Activated CD8-positive, alpha-beta T cell treated with anti-CD3 and anti-CD28 coated beads for 36 hours (primary cell): ENCODE results near the gene CCDC87. TPM values are rescaled to one million over a fixed set of nuclear protein-coding genes. Genes with fewer than 3 reads are reported as not detected.
"Not testable (repeated sequence)": the region's sequence is repeated elsewhere in the genome, so short reads cannot be mapped to it uniquely, and the experiment has no call there.

ENCODE experiments used
- ATAC-seq: fragments of 200-7000 bp; cut with Tn5 transposase; one replicate; pipeline ENCODE4 v1.10.0; 2021; ENCODE audit warnings: mild to moderate bottlenecking, moderate library complexity
- CTCF ChIA-PET: fragments of 350-600 bp; sonication (Branson Sonifier 250); formaldehyde crosslinking; loops from one replicate; lab custom pipeline; 2021; ENCODE audit warnings: antibody characterized with exemption; lab: Charles Lee
- POLR2A ChIA-PET: fragments of 350-600 bp; sonication (Branson Sonifier 250); formaldehyde crosslinking; loops from one replicate; lab custom pipeline; 2021; ENCODE audit warnings: antibody characterized with exemption; lab: Charles Lee
- DNase-seq: peaks from one replicate; pipeline ENCODE4 v3.0.0-alpha.2; 2020
- H3K27ac Mint-ChIP-seq: one replicate; pipeline ENCODE4 v1.8.0; 2021; ENCODE audit warnings: mild to moderate bottlenecking, mixed read lengths
- H3K27me3 Mint-ChIP-seq: one replicate; pipeline ENCODE4 v1.8.0; 2021; ENCODE audit warnings: mixed read lengths
- H3K36me3 Mint-ChIP-seq: one replicate; pipeline ENCODE4 v1.8.0; 2021; ENCODE audit warnings: low read depth, mixed read lengths
- H3K4me1 Mint-ChIP-seq: one replicate; pipeline ENCODE4 v1.8.0; 2021; ENCODE audit warnings: low read depth, mixed read lengths
- H3K4me3 Mint-ChIP-seq: one replicate; pipeline ENCODE4 v1.8.0; 2021; ENCODE audit warnings: mild to moderate bottlenecking, moderate library complexity, mixed read lengths
- H3K9me3 Mint-ChIP-seq: one replicate; pipeline ENCODE4 v1.8.0; 2021; ENCODE audit warnings: mixed read lengths
- intact Hi-C: fragments of 100-400 bp; cut with micrococcal nuclease; formaldehyde crosslinking; loops from one replicate; pipeline ENCODE4 v1.10.0; 2022
- total RNA-seq, 2 experiments: library from RNA; stranded (reverse); gene quantifications; one replicate each; pipeline ENCODE4 v1.2.3, GENCODE V29; 2021
- TF ChIP-seq, protein P1 (sequence below): fragments of 200-600 bp; IDR thresholded peaks from one replicate; pipeline ENCODE4 v1.8.0; 2022; ENCODE audit warnings: antibody characterized with exemption, mild to moderate bottlenecking

CCDC87 gene
- total RNA-seq, 2 experiments from 2014 or later = 0.14 to 0.27 TPM

DNA sequence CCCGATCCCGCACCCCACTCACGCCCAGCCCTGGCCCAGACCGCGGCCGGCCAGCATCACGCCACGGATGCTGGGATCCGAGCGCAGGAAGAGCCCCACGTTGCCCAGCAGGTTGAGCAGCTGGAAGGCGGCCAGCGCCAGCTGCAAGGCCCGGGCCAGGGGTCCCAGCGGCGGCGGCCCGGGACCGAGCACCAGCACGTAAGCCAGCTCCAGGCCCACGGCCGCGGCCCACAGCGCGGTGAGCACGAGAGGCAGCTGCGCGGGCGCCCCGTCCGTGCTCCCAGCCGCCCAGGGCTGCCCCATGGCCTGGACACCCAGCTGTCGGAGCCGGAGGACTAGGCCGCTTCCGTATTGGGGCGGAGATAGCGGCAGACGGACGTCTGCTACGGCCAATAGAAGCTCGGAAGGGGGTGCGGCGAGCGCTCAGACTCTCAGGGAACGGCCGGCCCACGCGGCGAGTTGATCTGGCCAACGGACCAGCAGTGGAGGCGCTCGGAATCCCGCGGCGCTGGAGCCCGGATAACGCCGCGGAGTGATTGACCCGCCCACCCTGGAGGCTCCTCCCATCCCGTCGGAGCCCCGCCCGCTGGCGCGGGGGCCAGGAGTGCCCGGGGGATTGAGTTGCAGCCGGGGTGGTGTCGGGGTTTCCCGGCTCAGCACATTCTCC, 47.0 kb downstream of the CCDC87 start, which contains the start of gene ZDHHC24:
TSS of gene ZDHHC24 (minus strand) at position 348 of the 667 bp plus-strand sequence. CDS start at position 303, 45 bp downstream.
- Mint-ChIP-seq H3K9me3 (no peaks in the 10 kb centered on the region), H3K27ac (peak within 1 kb of the TSS; percentile 83), H3K4me1 (peaks cover 17% of the 10 kb centered on the region), H3K27me3 (no peaks in the 10 kb centered on the region), H3K4me3 (peak within 1 kb of the TSS; percentile 85), H3K36me3 (peaks cover 10% of the 10 kb centered on the region)
- ATAC-seq = peak; percentile 90
- TF ChIP-seq, protein P1, sequence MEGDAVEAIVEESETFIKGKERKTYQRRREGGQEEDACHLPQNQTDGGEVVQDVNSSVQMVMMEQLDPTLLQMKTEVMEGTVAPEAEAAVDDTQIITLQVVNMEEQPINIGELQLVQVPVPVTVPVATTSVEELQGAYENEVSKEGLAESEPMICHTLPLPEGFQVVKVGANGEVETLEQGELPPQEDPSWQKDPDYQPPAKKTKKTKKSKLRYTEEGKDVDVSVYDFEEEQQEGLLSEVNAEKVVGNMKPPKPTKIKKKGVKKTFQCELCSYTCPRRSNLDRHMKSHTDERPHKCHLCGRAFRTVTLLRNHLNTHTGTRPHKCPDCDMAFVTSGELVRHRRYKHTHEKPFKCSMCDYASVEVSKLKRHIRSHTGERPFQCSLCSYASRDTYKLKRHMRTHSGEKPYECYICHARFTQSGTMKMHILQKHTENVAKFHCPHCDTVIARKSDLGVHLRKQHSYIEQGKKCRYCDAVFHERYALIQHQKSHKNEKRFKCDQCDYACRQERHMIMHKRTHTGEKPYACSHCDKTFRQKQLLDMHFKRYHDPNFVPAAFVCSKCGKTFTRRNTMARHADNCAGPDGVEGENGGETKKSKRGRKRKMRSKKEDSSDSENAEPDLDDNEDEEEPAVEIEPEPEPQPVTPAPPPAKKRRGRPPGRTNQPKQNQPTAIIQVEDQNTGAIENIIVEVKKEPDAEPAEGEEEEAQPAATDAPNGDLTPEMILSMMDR = no peak
- DNase-seq = peak; percentile 96
- intact Hi-C loops = loop anchor here (10.0 kb wide), 2 partner anchors 61 to 129 kb away; partner anchors contain the start of genes DPP3 and RBM4B
- ChIA-PET CTCF (interaction anchor here (0.8 to 2.8 kb wide), 9 partner anchors 13 to 160 kb away, joined by 3 to 23 read pairs (median 4); partner anchors contain the start of genes BBS1, CCDC87, CCS and DPP3), POLR2A (interaction anchor here (0.6 to 2.5 kb wide), 11 partner anchors 13 to 132 kb away, joined by 3 to 21 read pairs (median 3); partner anchors contain the start of genes MRPL11, RBM14, RBM4 and RBM4B)

DNA sequence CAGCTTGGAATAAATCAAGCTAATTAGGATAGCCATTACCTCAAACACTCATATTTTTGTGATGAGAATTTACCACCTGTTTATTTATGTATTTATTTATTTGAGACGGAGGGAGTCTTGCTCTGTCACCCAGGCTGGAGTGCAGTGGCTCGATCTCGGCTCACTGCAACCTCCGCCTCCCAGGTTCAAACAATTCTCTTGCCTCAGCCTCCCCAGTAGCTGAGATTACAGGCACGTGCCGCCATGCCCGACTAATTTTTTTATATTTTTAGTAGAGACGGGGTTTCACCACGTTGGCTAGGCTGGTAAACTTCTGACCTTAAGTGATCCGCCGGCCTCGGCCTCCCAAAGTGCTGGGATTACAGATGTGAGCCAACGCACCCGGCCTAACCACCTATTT, 47.9 kb downstream of the CCDC87 start:
- CTCF ChIA-PET = interaction anchor here (1.2 to 2.8 kb wide), 5 partner anchors 34 to 159 kb away, joined by 3 to 23 read pairs (median 4); partner anchors contain the start of genes BBS1, CCDC87, CCS and RBM4B
- POLR2A ChIA-PET = interaction anchor here (0.6 to 2.5 kb wide), 6 partner anchors 35 to 184 kb away, joined by 3 to 21 read pairs (median 3); partner anchors contain the start of genes RBM4 and RBM4B
- H3K27ac Mint-ChIP-seq = peak overlapping the region; percentile 83
- intact Hi-C loops = loop anchor here (10.0 kb wide), 2 partner anchors 60 to 130 kb away; partner anchors contain the start of genes DPP3 and RBM4B
- peak overlapping the region; percentile 85 for H3K4me3 Mint-ChIP-seq
- peaks cover 10% of the 10 kb centered on the region for H3K36me3 Mint-ChIP-seq
- not testable (repeated sequence) for H3K9me3 Mint-ChIP-seq, DNase-seq, ATAC-seq, H3K27me3 Mint-ChIP-seq
- peaks cover 17% of the 10 kb centered on the region for H3K4me1 Mint-ChIP-seq

DNA sequence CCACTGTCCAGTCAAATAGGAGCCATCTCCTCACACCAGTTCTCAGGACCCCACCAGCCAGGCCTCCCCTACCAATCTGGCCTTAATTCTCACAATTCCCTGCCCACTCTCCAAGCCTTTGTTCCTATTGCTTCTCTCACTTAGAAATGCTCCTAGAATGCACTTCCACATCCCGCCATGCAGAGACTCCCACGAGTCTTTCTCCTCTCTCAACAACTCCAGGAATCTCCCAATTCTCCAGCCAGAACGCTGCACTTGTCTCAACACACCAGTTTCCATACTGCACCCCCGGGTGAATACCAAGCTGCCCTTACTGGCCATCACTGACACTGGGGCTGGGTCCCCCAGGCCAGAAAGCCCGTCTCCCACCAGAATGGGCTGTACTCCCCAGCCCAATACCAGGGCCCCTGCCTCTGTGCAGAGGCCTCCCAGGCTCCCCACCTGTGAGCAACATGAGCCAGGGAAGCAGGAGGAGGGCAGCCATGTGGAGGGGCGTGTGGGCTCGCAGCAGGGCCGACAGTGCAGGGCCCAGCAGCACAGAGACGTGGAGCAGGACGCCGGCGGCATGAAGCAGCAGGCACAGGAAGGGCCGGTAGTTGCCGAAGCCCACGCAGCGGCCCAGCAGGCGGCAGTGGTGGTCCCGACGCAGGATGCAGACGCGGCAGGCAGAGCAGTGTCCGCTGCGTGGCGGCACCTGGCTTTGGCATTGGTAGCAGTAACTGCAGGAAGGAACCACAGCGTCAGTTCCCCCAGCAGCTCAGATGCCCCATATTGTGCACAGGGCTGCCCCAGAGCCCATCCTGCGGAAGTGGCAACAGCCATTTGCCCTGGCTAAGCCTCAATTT, 49.4 kb downstream of the CCDC87 start:
- TF ChIP-seq, protein P1 = peak; percentile 64
- ATAC-seq (peak; percentile 63), DNase-seq (peak; percentile 86)
- Mint-ChIP-seq H3K27ac (peak overlapping the region; percentile 86), H3K36me3 (peaks cover 12% of the 10 kb centered on the region), H3K4me3 (peak overlapping the region; percentile 75), H3K27me3 (no peaks in the 10 kb centered on the region), H3K9me3 (no peaks in the 10 kb centered on the region), H3K4me1 (peaks cover 17% of the 10 kb centered on the region)
- intact Hi-C loops = loop anchor here (10.0 kb wide), 2 partner anchors 59 to 131 kb away; partner anchors contain the start of genes DPP3 and RBM4B
- ChIA-PET POLR2A (interaction anchor here (0.6 to 1.4 kb wide), 4 partner anchors 10 to 1605 kb away, joined by 3 to 7 read pairs (median 4); no protein-coding TSS in a partner anchor), CTCF (interaction anchor here (0.8 to 1.4 kb wide), 4 partner anchors 9 to 291 kb away, joined by 3 read pairs; partner anchors contain the start of gene MRPL11)

DNA sequence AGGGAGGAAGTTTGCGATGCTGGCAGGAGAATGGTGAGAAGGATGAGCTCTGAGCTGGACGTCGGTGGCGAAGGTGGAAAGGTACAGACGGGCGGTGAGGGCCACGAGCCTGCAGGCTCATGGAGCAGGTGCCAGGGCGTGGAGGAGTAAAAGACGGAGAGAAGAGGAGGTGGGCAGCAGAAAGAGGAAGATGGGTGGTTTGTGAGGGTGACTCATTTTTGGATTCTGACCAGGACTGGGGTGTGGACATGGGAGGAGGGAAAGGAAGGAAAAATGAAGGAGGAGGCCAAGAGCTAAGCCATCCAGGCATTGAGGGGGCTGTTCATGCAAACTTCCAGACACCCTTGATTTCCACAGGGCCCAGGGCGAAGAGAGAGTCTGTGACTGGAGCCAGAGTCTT, 50.5 kb downstream of the CCDC87 start:
- H3K4me3 Mint-ChIP-seq = no peak overlapping the region
- no peak for ATAC-seq
- no peaks in the 10 kb centered on the region for H3K9me3 Mint-ChIP-seq
- no peak for DNase-seq
- H3K27me3 Mint-ChIP-seq = no peaks in the 10 kb centered on the region
- TF ChIP-seq, protein P1 = no peak
- ChIA-PET CTCF (interaction anchor here (0.8 to 1.4 kb wide), 3 partner anchors 13 to 136 kb away, joined by 3 read pairs; partner anchors contain the start of gene MRPL11), POLR2A (interaction anchor here (0.7 to 1.4 kb wide), 4 partner anchors 9 to 119 kb away, joined by 3 to 7 read pairs (median 4); no protein-coding TSS in a partner anchor)
- H3K36me3 Mint-ChIP-seq = peaks cover 13% of the 10 kb centered on the region
- H3K4me1 Mint-ChIP-seq = peaks cover 17% of the 10 kb centered on the region
- H3K27ac Mint-ChIP-seq = peak overlapping the region; percentile 2
- intact Hi-C loops = loop anchor here (10.0 kb wide), 2 partner anchors 58 to 132 kb away; partner anchors contain the start of genes DPP3 and RBM4B
